Esophagus (tissue), 2 donors: ENCODE measurements around the gene PHC2. TPM values are rescaled to one million over a fixed set of nuclear protein-coding genes. Genes with fewer than 3 reads are reported as not detected.

Experiments used
- H3K27ac ChIP-seq, 2 donors: one replicate each; pipeline ENCODE4 v1.5.1; 2013; ENCODE audit warnings: low read depth in 2 of 2, mild to moderate bottlenecking in 2 of 2, inconsistent platforms in 1 of 2, low read length in 1 of 2, moderate library complexity in 1 of 2
- H3K27me3 ChIP-seq, 2 donors: one replicate each; pipeline ENCODE4 v1.6.1; 2013; ENCODE audit warnings: low read length in 2 of 2, control low read depth in 1 of 2, mild to moderate bottlenecking in 1 of 2; ENCODE audit not compliant: insufficient read depth in 2 of 2, control insufficient read depth in 1 of 2
- H3K36me3 ChIP-seq, 2 donors: one replicate each; pipeline ENCODE4 v1.6.1; 2013; ENCODE audit warnings: low read length in 1 of 2; ENCODE audit not compliant: control insufficient read depth in 2 of 2, insufficient read depth in 2 of 2
- H3K4me1 ChIP-seq, 2 donors: one replicate each; pipeline ENCODE4 v1.6.1; 2013; ENCODE audit warnings: low read length in 1 of 2; ENCODE audit not compliant: control insufficient read depth in 2 of 2, insufficient read depth in 2 of 2
- H3K4me3 ChIP-seq, 2 donors: one replicate each; pipeline ENCODE4 v1.5.1; 2013; ENCODE audit warnings: low read length in 2 of 2, mild to moderate bottlenecking in 2 of 2, low read depth in 1 of 2, moderate library complexity in 1 of 2
- H3K9me3 ChIP-seq, 2 donors: one replicate each; pipeline ENCODE4 v1.6.1; 2013; ENCODE audit warnings: mild to moderate bottlenecking in 2 of 2, low read depth in 1 of 2, low read length in 1 of 2, moderate library complexity in 1 of 2; ENCODE audit not compliant: control insufficient read depth in 2 of 2, insufficient read depth in 1 of 2
- WGBS, 2 donors: extraction: QIAGEN DNeasy Blood & Tissue Kit; methylation state at CpG; one replicate each; pipeline ENCODE4 v1.1.7; 2013; 5-methylcytosine and 5-hydroxymethylcytosine counted together
- polyA plus RNA-seq, 2 donors: library from polyadenylated mRNA; stranded (reverse); fragments of 200-250 nt; gene quantifications; one replicate each; pipeline ENCODE4 v1.2.3, GENCODE V29; 2013
- donor health status: healthy with polysubstance abuse.
- donor health status: Bipolar disorder and iron deficiency.

The PHC2 gene
- polyA plus RNA-seq, 2 donors = 28.0 to 46.4 TPM

- Histone ChIP-seq H3K4me1 (peaks cover 2 to 7% of the 10 kb centered on the region in 2 donors), H3K27ac (no peak overlapping the region), H3K36me3 (no peaks in the 10 kb centered on the region), H3K27me3 (no peaks in the 10 kb centered on the region), H3K4me3 (peak overlapping the region; percentile 32), H3K9me3 (no peaks in the 10 kb centered on the region)
- WGBS, 2 donors = 58 to 59% methylated on average over 20 of the region's 20 CpGs
Measured at GRCh38 chr1:33305816-33306652, 124.9 kb downstream of the PHC2 start.

- Histone ChIP-seq H3K4me1 (peaks cover 2 to 9% of the 10 kb centered on the region in 2 donors), H3K27ac (no peak overlapping the region), H3K9me3 (no peaks in the 10 kb centered on the region), H3K27me3 (no peaks in the 10 kb centered on the region), H3K36me3 (no peaks in the 10 kb centered on the region), H3K4me3 (no peak overlapping the region)
- WGBS, 2 donors = 92% methylated on average over 5 of the region's 5 CpGs
Measured at GRCh38 chr1:33305016-33305415, 125.9 kb downstream of the PHC2 start.

GRCh38 chr1:33302325-33302724 lies 128.6 kb downstream of the PHC2 start:
- Histone ChIP-seq H3K27me3 (no peaks in the 10 kb centered on the region), H3K4me1 (peaks cover 2 to 9% of the 10 kb centered on the region in 2 donors), H3K4me3 (no peak overlapping the region), H3K27ac (no peak overlapping the region), H3K36me3 (peaks cover 0 to 10% of the 10 kb centered on the region in 2 donors), H3K9me3 (no peaks in the 10 kb centered on the region)
- WGBS, 2 donors = 92 to 100% methylated on average over 1 of the region's 1 CpG

GRCh38 chr1:33301273-33301984 lies 129.5 kb downstream of the PHC2 start:
- 85 to 86% methylated on average over 4 of the region's 4 CpGs for WGBS, 2 donors
- no peak overlapping the region for H3K4me3 ChIP-seq
- H3K4me1 ChIP-seq = peaks cover 2% of the 10 kb centered on the region in 2 donors
- H3K27me3 ChIP-seq = no peaks in the 10 kb centered on the region
- peaks cover 0 to 10% of the 10 kb centered on the region in 2 donors for H3K36me3 ChIP-seq
- H3K27ac ChIP-seq = no peak overlapping the region
- no peaks in the 10 kb centered on the region for H3K9me3 ChIP-seq

- WGBS, 2 donors = 67 to 77% methylated on average over 4 to 5 of the region's 5 CpGs
- Histone ChIP-seq H3K27ac (no peak overlapping the region), H3K36me3 (peaks cover 0 to 10% of the 10 kb centered on the region in 2 donors), H3K27me3 (no peaks in the 10 kb centered on the region), H3K9me3 (no peaks in the 10 kb centered on the region), H3K4me3 (no peak overlapping the region), H3K4me1 (peaks cover 0 to 2% of the 10 kb centered on the region in 2 donors)
Measured at GRCh38 chr1:33300673-33301072, 130.2 kb downstream of the PHC2 start.

GRCh38 chr1:33299461-33300155 lies 131.3 kb downstream of the PHC2 start:
- WGBS, 2 donors = 87 to 90% methylated on average over 12 to 15 of the region's 15 CpGs

GRCh38 chr1:33298623-33299277 lies 132.1 kb downstream of the PHC2 start:
- H3K27ac ChIP-seq = no peak overlapping the region
- H3K4me3 ChIP-seq = no peak overlapping the region
- peaks cover 4 to 19% of the 10 kb centered on the region in 2 donors for H3K36me3 ChIP-seq
- H3K4me1 ChIP-seq = peaks cover 0 to 2% of the 10 kb centered on the region in 2 donors
- WGBS, 2 donors = 70 to 71% methylated on average over 18 of the region's 18 CpGs
- H3K27me3 ChIP-seq = no peaks in the 10 kb centered on the region
- no peaks in the 10 kb centered on the region for H3K9me3 ChIP-seq

More at GRCh38 chr1:33299461-33300155, 131.3 kb downstream of the PHC2 start:
- Histone ChIP-seq H3K27ac (no peak overlapping the region), H3K36me3 (peaks cover 4 to 14% of the 10 kb centered on the region in 2 donors), H3K4me1 (peaks cover 0 to 2% of the 10 kb centered on the region in 2 donors), H3K4me3 (no peak overlapping the region), H3K9me3 (no peaks in the 10 kb centered on the region), H3K27me3 (no peaks in the 10 kb centered on the region)

- no peaks in the 10 kb centered on the region for H3K27me3 ChIP-seq
- H3K27ac ChIP-seq = no peak overlapping the region
- 92 to 93% methylated on average over 4 of the region's 4 CpGs for WGBS, 2 donors
- H3K9me3 ChIP-seq = no peaks in the 10 kb centered on the region
- no peak overlapping the region for H3K4me3 ChIP-seq
- H3K36me3 ChIP-seq = peaks cover 4 to 19% of the 10 kb centered on the region in 2 donors
- peaks cover 0 to 2% of the 10 kb centered on the region in 2 donors for H3K4me1 ChIP-seq
Measured at GRCh38 chr1:33297911-33298622, 132.8 kb downstream of the PHC2 start.
